H9 (cell line): Measurements from ENCODE around the gene GSKIP. TPM values are rescaled to one million over a fixed set of nuclear protein-coding genes. Genes with fewer than 3 reads are reported as not detected.

Source experiments
- DNase-seq: peaks from one replicate; pipeline ENCODE4 v3.0.0-alpha.2; 2017
- H2AFZ ChIP-seq: one replicate; pipeline ENCODE4 v1.6.1; 2013; ENCODE audit warnings: mild to moderate bottlenecking, low read length, control low read depth, moderate library complexity
- H2AK5ac ChIP-seq: 2 replicates; pipeline ENCODE4 v1.6.1; 2013; ENCODE audit warnings: low read length, control low read depth, mixed read lengths; ENCODE audit not compliant: insufficient read length
- H2BK120ac ChIP-seq: one replicate; pipeline ENCODE4 v1.6.1; 2013; ENCODE audit warnings: low read depth, mild to moderate bottlenecking, low read length, control low read depth, inconsistent platforms; ENCODE audit not compliant: poor library complexity, severe bottlenecking
- H2BK12ac ChIP-seq: 2 replicates; pipeline ENCODE4 v1.6.1; 2013; ENCODE audit warnings: low read length, control low read depth, mixed read lengths, low read depth; ENCODE audit not compliant: insufficient read length
- H2BK15ac ChIP-seq: 2 replicates; pipeline ENCODE4 v1.6.1; 2013; ENCODE audit warnings: low read depth, low read length, control low read depth
- H2BK20ac ChIP-seq: one replicate; pipeline ENCODE4 v1.6.1; 2013; ENCODE audit warnings: low read depth, mild to moderate bottlenecking, low read length, control low read depth, inconsistent platforms; ENCODE audit not compliant: poor library complexity, severe bottlenecking
- H2BK5ac ChIP-seq: 2 replicates; pipeline ENCODE4 v1.6.1; 2013; ENCODE audit warnings: low read length, control low read depth, mixed read lengths; ENCODE audit not compliant: insufficient read length
- H3K14ac ChIP-seq: 2 replicates; pipeline ENCODE4 v1.6.1; 2013; ENCODE audit warnings: low read length, control low read depth; ENCODE audit not compliant: insufficient read depth
- H3K18ac ChIP-seq: 2 replicates; pipeline ENCODE4 v1.6.1; 2013; ENCODE audit warnings: low read depth, mild to moderate bottlenecking, mixed read lengths, low read length, control low read depth; ENCODE audit not compliant: insufficient read length
- H3K23ac ChIP-seq: 2 replicates; pipeline ENCODE4 v1.6.1; 2013; ENCODE audit warnings: low read length, control low read depth, mixed read lengths, low read depth; ENCODE audit not compliant: insufficient read length
- H3K23me2 ChIP-seq: 2 replicates; pipeline ENCODE4 v1.6.1; 2013; ENCODE audit warnings: low read depth, mild to moderate bottlenecking, mixed read lengths, low read length, control low read depth; ENCODE audit not compliant: insufficient read length, poor library complexity, severe bottlenecking
- H3K27ac ChIP-seq: 2 replicates; pipeline ENCODE4 v1.5.1; 2013; ENCODE audit warnings: low read length, control low read depth, mixed read lengths, low read depth; ENCODE audit not compliant: insufficient read length
- H3K27me3 ChIP-seq: 2 replicates; pipeline ENCODE4 v1.6.1; 2013; ENCODE audit warnings: low read length, control low read depth, inconsistent platforms; ENCODE audit not compliant: insufficient read depth
- H3K4ac ChIP-seq: 2 replicates; pipeline ENCODE4 v1.6.1; 2013; ENCODE audit warnings: low read depth, mild to moderate bottlenecking, control low read depth, inconsistent platforms, low read length, moderate library complexity
- H3K4me1 ChIP-seq: 2 replicates; pipeline ENCODE4 v1.6.1; 2013; ENCODE audit warnings: low read length, control low read depth, inconsistent platforms; ENCODE audit not compliant: insufficient read depth
- H3K4me2 ChIP-seq: 2 replicates; pipeline ENCODE4 v1.6.1; 2013; ENCODE audit warnings: low read length, control low read depth, mixed read lengths; ENCODE audit not compliant: insufficient read length, insufficient read depth
- H3K56ac ChIP-seq: 2 replicates; pipeline ENCODE4 v1.6.1; 2013; ENCODE audit warnings: low read depth, mild to moderate bottlenecking, mixed read lengths, low read length, control low read depth; ENCODE audit not compliant: insufficient read length
- H3K79me1 ChIP-seq: 2 replicates; pipeline ENCODE4 v1.6.1; 2013; ENCODE audit warnings: low read depth, mild to moderate bottlenecking, moderate library complexity, low read length, control low read depth, inconsistent platforms; ENCODE audit not compliant: insufficient read depth, poor library complexity, severe bottlenecking
- H3K79me2 ChIP-seq: 2 replicates; pipeline ENCODE4 v1.6.1; 2013; ENCODE audit warnings: low read length, control low read depth, inconsistent platforms; ENCODE audit not compliant: insufficient read depth
- H3K9ac ChIP-seq: 2 replicates; pipeline ENCODE4 v1.6.1; 2013; ENCODE audit warnings: low read length, control low read depth, mixed read lengths; ENCODE audit not compliant: insufficient read length; ENCODE audit errors: extremely low read depth
- H3K9me3 ChIP-seq: one replicate; pipeline ENCODE4 v1.6.1; 2013; ENCODE audit warnings: low read depth, low read length, inconsistent platforms; ENCODE audit not compliant: control insufficient read depth
- H3T11ph ChIP-seq: one replicate; pipeline ENCODE4 v1.6.1; 2013; ENCODE audit warnings: mild to moderate bottlenecking, low read length, control low read depth, inconsistent platforms
- H4K20me1 ChIP-seq: one replicate; pipeline ENCODE4 v1.6.1; 2013; ENCODE audit not compliant: control insufficient read depth, insufficient read length, insufficient read depth
- H4K5ac ChIP-seq: 2 replicates; pipeline ENCODE4 v1.6.1; 2013; ENCODE audit warnings: low read depth, mild to moderate bottlenecking, mixed read lengths, low read length, control low read depth; ENCODE audit not compliant: insufficient read length
- H4K8ac ChIP-seq: replicated peaks from 2 replicates; pipeline ENCODE4 v1.6.1; 2013; ENCODE audit warnings: low read length, control low read depth, mixed read lengths, low read depth; ENCODE audit not compliant: insufficient read length
- H4K91ac ChIP-seq: 2 replicates; pipeline ENCODE4 v1.6.1; 2013; ENCODE audit warnings: low read depth, mild to moderate bottlenecking, moderate library complexity, mixed read lengths, low read length, control low read depth; ENCODE audit not compliant: insufficient read length
- H3K27ac Mint-ChIP-seq, 3 experiments: 2 replicates in 2 of 3; 3 replicates in 1 of 3; pipeline ENCODE4 v1.8.0; 2020 to 2021; ENCODE audit warnings: mixed read lengths in 3 of 3, mild to moderate bottlenecking in 1 of 3, moderate library complexity in 1 of 3
- H3K27me3 Mint-ChIP-seq: 2 replicates; pipeline ENCODE4 v1.8.0; 2021; ENCODE audit warnings: low read depth, mild to moderate bottlenecking, moderate library complexity, mixed read lengths
- H3K36me3 Mint-ChIP-seq, 3 experiments: 2 replicates in 2 of 3; 3 replicates in 1 of 3; pipeline ENCODE4 v1.8.0; 2020 to 2021; ENCODE audit warnings: low read depth in 3 of 3, mixed read lengths in 3 of 3; ENCODE audit not compliant: insufficient read depth in 1 of 3
- H3K4me1 Mint-ChIP-seq, 2 experiments: 2 replicates each; pipeline ENCODE4 v1.8.0; 2020; ENCODE audit warnings: mixed read lengths in 2 of 2
- H3K4me3 Mint-ChIP-seq, 2 experiments: 2 replicates in 1 of 2; 3 replicates in 1 of 2; pipeline ENCODE4 v1.8.0; 2020 to 2021; ENCODE audit warnings: mild to moderate bottlenecking in 2 of 2, mixed read lengths in 2 of 2, moderate library complexity in 1 of 2
- H3K9me3 Mint-ChIP-seq, 2 experiments: 2 replicates in 1 of 2; 3 replicates in 1 of 2; pipeline ENCODE4 v1.8.0; 2020; ENCODE audit warnings: mild to moderate bottlenecking in 2 of 2, mixed read lengths in 2 of 2, moderate library complexity in 1 of 2
- CTCF ChIP-seq: fragments of 200-600 bp; sonication (generic); conservative IDR thresholded peaks from 3 replicates; pipeline ENCODE4 v1.8.0; 2021; ENCODE audit warnings: antibody characterized with exemption, mild to moderate bottlenecking
- WGBS: extraction: QIAGEN DNeasy Blood & Tissue Kit; methylation state at CpG from one replicate; pipeline ENCODE4 v1.1.7; 2013; ENCODE audit warnings: missing lambda C conversion rate, low lambda C conversion rate, mixed read lengths; ENCODE audit not compliant: insufficient read length; ENCODE audit errors: extremely low coverage; 5-methylcytosine and 5-hydroxymethylcytosine counted together
- total RNA-seq: library from RNA; stranded (reverse); gene quantifications from 2 replicates; pipeline ENCODE4 v1.2.1, GENCODE V29; 2021

The GSKIP gene
- total RNA-seq, 1 experiment from 2014 or later = 28.6 TPM

- H4K20me1 ChIP-seq = no peaks in the 10 kb centered on the region
- no peaks in the 10 kb centered on the region for H3K27me3 ChIP-seq
- H3K23ac ChIP-seq = no peak overlapping the region
- H3K4me1 Mint-ChIP-seq = peaks cover 8% of the 10 kb centered on the region in 2 experiments; a peak in 2 of 4 replicates
- H3K27ac ChIP-seq = no peak overlapping the region
- H4K5ac ChIP-seq = no peak overlapping the region
- H2BK5ac ChIP-seq = no peak overlapping the region
- H2BK15ac ChIP-seq = no peak overlapping the region
- no peak overlapping the region for H2BK20ac ChIP-seq
- H4K8ac ChIP-seq = no peak overlapping the region
- H3K56ac ChIP-seq = no peak overlapping the region
- H3K79me2 ChIP-seq = no peaks in the 10 kb centered on the region
- no peak for DNase-seq
- no peak overlapping the region for H2BK120ac ChIP-seq
- H4K91ac ChIP-seq = no peak overlapping the region
- H3K4me3 Mint-ChIP-seq = no peak overlapping the region
- no peaks in the 10 kb centered on the region for H3K9me3 ChIP-seq
- no peak overlapping the region for H3K14ac ChIP-seq
- no peak overlapping the region for H3K9ac ChIP-seq
- no peak for TF ChIP-seq CTCF
- H3K4ac ChIP-seq = no peak overlapping the region
- H2AFZ ChIP-seq = no peak overlapping the region
- no peak overlapping the region for H3K18ac ChIP-seq
- peaks cover 4 to 30% (median 12%) of the 10 kb centered on the region in 3 experiments; a peak in 6 of 7 replicates for H3K36me3 Mint-ChIP-seq
- H2AK5ac ChIP-seq = no peak overlapping the region
- no peaks in the 10 kb centered on the region for H3K79me1 ChIP-seq
- H3T11ph ChIP-seq = no peak overlapping the region
- H3K4me2 ChIP-seq = no peak overlapping the region
- no CpG with 5 or more reads among the region's 7 CpGs for WGBS
- H3K27ac Mint-ChIP-seq = no peak overlapping the region
- H3K4me1 ChIP-seq = no peaks in the 10 kb centered on the region
- H3K27me3 Mint-ChIP-seq = no peaks in the 10 kb centered on the region
- no peaks in the 10 kb centered on the region for H3K9me3 Mint-ChIP-seq
- H2BK12ac ChIP-seq = no peak overlapping the region
- no peaks in the 10 kb centered on the region for H3K23me2 ChIP-seq
Measured at GRCh38 chr14:96324219-96324618, 39.1 kb upstream of the GSKIP start.
